Measurements from ENCODE around the gene GAS2.

GAS2 gene

DNA sequence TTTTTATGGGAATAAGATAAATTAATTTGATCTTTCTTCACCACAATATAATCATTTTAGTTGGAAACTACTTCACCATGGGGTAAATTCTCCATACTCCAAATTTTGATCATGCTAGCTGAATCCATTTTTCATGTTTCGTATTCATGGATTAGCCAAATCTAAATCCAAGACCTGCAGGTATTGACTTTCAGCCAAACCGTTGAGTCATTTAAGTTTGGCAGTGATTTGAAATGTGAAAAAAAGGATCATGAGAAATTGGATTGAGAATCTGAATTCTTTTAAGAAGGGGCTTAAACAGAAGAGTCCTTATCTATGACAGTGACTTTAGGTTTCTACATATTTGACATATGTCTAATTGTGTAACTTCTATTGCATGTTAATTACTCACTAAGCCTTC lies 5.3 kb downstream of the GAS2 start:
- TF ChIP-seq, protein P1, sequence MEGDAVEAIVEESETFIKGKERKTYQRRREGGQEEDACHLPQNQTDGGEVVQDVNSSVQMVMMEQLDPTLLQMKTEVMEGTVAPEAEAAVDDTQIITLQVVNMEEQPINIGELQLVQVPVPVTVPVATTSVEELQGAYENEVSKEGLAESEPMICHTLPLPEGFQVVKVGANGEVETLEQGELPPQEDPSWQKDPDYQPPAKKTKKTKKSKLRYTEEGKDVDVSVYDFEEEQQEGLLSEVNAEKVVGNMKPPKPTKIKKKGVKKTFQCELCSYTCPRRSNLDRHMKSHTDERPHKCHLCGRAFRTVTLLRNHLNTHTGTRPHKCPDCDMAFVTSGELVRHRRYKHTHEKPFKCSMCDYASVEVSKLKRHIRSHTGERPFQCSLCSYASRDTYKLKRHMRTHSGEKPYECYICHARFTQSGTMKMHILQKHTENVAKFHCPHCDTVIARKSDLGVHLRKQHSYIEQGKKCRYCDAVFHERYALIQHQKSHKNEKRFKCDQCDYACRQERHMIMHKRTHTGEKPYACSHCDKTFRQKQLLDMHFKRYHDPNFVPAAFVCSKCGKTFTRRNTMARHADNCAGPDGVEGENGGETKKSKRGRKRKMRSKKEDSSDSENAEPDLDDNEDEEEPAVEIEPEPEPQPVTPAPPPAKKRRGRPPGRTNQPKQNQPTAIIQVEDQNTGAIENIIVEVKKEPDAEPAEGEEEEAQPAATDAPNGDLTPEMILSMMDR (IDR thresholded peaks at IDR 0.05) = no peak
- no peak for DNase-seq (ENCODE audit: low spot score)
- no peak overlapping the region for H3K4me3 ChIP-seq
- H3K27ac ChIP-seq = no peak overlapping the region

DNA sequence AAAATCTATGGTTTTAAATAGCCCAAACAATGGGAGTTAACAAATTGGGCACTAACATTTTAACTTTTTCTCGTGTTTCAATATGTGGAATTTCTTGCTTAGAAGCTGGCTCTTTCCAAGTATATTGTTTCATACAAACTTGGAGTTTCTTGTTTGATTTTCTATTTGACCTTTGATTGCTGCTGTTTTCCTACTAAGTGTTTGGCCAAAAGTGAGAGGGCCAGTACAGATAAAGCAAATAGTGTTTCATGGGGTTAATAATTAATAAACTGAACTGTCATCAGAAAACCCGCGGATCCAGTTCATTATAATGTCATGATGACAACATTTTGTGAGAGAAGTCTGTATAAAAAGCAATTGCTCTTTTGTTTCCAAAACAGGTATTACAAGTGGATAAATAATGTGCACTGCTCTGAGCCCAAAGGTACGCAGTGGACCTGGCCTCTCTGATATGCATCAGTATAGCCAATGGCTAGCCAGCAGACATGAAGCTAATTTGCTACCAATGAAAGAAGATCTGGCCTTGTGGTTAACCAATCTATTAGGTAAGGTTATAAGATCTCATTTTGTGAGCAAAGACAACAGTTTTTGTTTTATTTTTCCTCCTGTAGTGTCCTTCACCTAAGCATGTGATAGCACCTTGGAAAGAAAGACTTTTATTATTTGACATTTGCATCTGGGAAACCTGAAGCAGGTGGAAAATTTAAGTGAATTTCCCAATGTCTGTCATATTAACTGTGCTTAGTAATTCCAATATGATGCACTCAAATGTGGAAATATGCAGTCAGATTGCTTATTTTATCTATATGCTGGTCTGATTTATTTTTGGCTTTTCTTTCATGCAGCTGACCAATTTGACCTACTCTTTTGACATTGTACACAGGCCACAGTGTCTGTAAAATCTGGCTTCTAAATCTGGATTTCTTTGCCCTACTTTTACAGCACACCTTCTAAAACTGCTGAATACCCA lies 8.3 kb downstream of the GAS2 start:
- Histone ChIP-seq H3K27ac (no peak overlapping the region), H3K4me3 (no peak overlapping the region)
- no peak for DNase-seq (ENCODE audit: low spot score)
- TF ChIP-seq, protein P1 (IDR thresholded peaks at IDR 0.05) = no peak

DNA sequence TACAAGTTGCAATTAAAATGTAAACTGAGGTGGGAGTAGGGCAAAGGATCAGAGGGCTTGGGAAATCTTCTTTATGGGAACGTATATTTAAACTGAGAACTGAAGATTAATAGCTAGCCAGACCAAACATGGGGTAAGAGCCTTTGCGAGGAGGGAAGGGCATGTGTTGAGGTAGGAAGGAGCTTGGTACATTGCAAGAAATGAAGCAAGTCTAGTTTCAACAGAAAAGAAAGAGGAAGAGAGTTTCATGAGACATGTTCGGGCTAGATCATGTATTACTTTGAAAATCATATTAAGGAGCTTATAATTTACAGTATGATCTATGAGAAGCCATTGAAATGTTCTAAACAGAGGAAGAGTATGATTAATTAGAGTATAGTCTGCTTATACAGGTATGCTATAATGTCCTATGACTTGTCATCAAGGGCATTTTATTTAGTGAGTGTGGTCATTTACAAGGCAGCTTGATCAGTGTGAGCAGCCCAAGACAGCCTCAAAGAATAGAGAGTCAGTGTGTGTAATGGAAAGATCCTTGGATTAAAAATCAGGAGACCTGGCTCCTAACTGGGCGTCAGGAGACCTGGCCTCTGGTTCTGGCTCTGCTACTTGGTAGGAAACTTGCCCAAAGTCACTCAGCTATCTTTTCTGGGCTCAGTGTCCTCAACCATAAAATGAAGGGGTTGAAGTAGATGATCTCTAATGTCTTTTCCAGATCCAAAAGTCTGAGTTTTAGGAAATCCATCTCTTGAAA lies 10.9 kb downstream of the GAS2 start:
- no peak for DNase-seq (ENCODE audit: low spot score)
- H3K27ac ChIP-seq = no peak overlapping the region
- H3K4me3 ChIP-seq = no peak overlapping the region
- TF ChIP-seq, protein P1 (IDR thresholded peaks at IDR 0.05) = no peak

DNA sequence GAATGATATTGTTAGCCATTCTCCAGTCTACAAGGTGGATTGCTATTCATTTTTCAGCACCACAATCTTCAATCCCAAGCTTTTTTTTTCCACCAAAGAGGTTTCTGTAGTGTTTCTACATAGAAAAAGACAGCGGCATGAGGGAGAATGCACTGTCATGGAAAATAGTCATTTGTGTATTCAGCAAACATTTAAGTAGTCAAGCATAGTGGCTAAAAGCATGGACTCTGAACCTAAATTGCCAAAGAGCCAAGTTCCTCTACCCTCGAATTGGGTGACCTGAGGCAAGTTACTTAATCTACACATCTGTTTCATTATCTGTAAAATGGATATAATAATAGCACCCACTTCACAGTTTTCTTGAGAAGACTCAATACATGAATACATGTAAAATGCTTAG lies 14.2 kb downstream of the GAS2 start:
- no peak for DNase-seq (ENCODE audit: low spot score)
- H3K27ac ChIP-seq = no peak overlapping the region
- no peak overlapping the region for H3K4me3 ChIP-seq
- TF ChIP-seq, protein P1 (IDR thresholded peaks at IDR 0.05) = no peak

DNA sequence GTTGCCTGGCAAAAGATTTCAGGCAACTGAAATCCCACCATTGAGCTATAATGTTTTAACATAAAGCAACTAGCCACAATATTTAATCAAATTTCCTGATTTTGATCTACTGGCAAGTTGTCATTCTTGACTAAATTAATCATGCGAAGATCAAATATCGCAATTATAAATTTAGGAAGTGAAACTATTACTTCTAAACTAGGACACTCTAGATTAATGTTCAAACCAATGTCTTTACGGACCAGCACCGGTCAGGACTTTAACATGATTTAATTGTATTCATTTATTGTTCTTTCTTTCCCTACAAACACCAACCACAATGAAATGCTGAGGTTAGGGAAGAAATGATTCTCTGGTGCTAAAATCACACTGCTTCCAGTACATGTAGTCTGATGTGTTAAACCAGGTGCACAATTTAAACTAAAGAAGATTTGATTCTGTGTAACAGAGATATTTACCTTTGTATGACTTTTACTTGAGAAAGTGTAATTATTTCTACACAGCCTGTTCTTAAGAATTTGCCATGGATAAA lies 14.9 kb downstream of the GAS2 start:
- H3K4me3 ChIP-seq = no peak overlapping the region
- TF ChIP-seq, protein P1 (IDR thresholded peaks at IDR 0.05) = no peak
- no peak for DNase-seq (ENCODE audit: low spot score)
- H3K27ac ChIP-seq = no peak overlapping the region

DNA sequence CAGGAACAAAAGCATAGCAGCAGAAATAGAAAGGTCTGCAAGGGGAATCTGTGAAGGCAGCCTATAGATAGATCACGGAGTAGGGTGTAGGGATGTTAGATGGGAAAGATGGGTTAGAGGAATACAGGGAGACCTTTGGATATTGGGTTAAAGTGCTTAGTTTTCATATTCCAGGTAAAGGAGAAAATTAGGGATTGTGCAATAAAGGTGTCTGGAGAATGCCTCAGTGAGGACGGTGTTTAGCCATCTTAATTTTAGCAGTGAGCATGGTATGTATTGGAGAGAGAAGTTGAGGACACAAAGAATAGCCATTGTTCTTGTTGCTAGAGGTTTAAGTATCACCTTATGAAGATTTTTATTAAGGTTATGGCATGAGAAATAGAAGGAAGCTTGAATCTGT lies 17.7 kb downstream of the GAS2 start:
- no peak for DNase-seq (ENCODE audit: low spot score)
- H3K4me3 ChIP-seq = no peak overlapping the region
- TF ChIP-seq, protein P1 (IDR thresholded peaks at IDR 0.05) = no peak
- H3K27ac ChIP-seq = no peak overlapping the region
